ENCODE data around the gene RAD51B.

DNA sequence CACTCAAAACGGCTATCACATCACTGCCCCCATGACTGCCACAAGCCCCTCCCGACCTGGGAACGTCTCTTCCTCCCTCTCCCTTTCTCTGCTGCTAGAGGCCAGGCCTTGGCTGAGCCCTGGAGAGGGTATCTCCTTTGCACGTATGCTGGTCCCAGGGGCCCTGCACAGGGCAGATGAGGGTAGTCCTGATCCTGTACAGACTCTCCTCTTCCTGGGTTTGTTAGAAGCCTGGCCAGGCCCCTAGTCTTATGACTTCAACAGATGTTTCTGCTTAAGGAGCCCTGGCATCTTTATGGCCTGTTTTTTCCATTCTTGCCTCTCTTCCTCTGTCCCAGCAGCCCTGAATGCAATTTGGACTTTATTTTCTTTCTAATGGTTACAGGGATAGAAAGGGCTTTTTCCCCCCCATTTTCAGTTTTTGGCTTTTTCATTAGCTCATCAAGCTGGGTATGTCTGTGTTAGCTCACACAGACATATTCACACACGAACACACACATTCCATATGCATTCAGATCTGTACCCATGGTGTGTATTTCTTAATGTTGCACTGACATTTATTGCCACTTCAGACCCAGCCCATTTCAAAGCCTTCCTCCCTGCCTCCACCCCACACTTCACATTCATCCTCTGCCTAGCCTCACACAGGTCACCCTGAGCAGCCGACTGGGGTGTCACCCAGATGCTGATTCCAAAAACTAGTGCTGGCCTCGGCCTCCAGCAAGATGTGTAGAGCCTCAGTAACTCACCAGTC, 770.0 kb downstream of the RAD51B start:
- no peak for TF ChIP-seq POLR2A (IDR thresholded peaks at IDR 0.05)
- TF ChIP-seq POLR2AphosphoS5 (IDR thresholded peaks at IDR 0.05), result peak in 2 of 3 donors; percentile 23 to 73
